ENCODE results near the gene HDAC4. TPM values are rescaled to one million over a fixed set of nuclear protein-coding genes. Genes with fewer than 3 reads are reported as not detected.

Gene HDAC4
- total RNA-seq, 1 experiment from 2014 or later: 32.0 TPM

- Histone ChIP-seq H2AFZ (ENCODE audit: low read length) (no peak overlapping the region), H3K4me1 (ENCODE audit: insufficient read depth, low read length) (no peaks in the 10 kb centered on the region), H2BK15ac (ENCODE audit: low read depth, low read length) (no peak overlapping the region), H3K56ac (ENCODE audit: insufficient read length, low read depth, low read length) (no peak overlapping the region), H3K9ac (ENCODE audit: extremely low read depth, insufficient read length, low read length) (no peak overlapping the region), H3K23ac (ENCODE audit: insufficient read length, low read depth, low read length) (no peak overlapping the region), H3K79me2 (ENCODE audit: insufficient read depth, low read length) (no peaks in the 10 kb centered on the region), H3K18ac (ENCODE audit: insufficient read length, low read depth, low read length) (no peak overlapping the region), H4K91ac (ENCODE audit: insufficient read length, low read depth, low read length) (no peak overlapping the region), H3T11ph (ENCODE audit: low read length) (no peak overlapping the region), H3K27ac (ENCODE audit: insufficient read length, low read depth, low read length) (no peak overlapping the region), H3K4ac (ENCODE audit: low read depth, low read length) (no peak overlapping the region), H2BK20ac (ENCODE audit: low read depth, low read length, poor library complexity, severe bottlenecking) (no peak overlapping the region), H3K23me2 (ENCODE audit: insufficient read length, low read depth, low read length, poor library complexity, severe bottlenecking) (no peaks in the 10 kb centered on the region), H2BK120ac (ENCODE audit: low read depth, low read length, poor library complexity, severe bottlenecking) (no peak overlapping the region), H3K14ac (ENCODE audit: insufficient read depth, low read length) (no peak overlapping the region; the same call in 1 of the 2 replicates), H4K20me1 (ENCODE audit: control insufficient read depth, insufficient read depth, insufficient read length) (no peaks in the 10 kb centered on the region), H4K5ac (ENCODE audit: insufficient read length, low read depth, low read length) (no peak overlapping the region), H3K79me1 (ENCODE audit: insufficient read depth, low read depth, low read length, poor library complexity, severe bottlenecking) (no peaks in the 10 kb centered on the region), H4K8ac (replicated peaks; ENCODE audit: insufficient read length, low read depth, low read length) (no peak overlapping the region), H2AK5ac (ENCODE audit: insufficient read length, low read length) (no peak overlapping the region), H3K4me2 (ENCODE audit: insufficient read depth, insufficient read length, low read length) (no peak overlapping the region), H3K9me3 (ENCODE audit: control insufficient read depth, low read depth, low read length) (no peaks in the 10 kb centered on the region), H2BK12ac (ENCODE audit: insufficient read length, low read depth, low read length) (no peak overlapping the region), H2BK5ac (ENCODE audit: insufficient read length, low read length) (no peak overlapping the region), H3K27me3 (ENCODE audit: insufficient read depth, low read length) (no peaks in the 10 kb centered on the region)
- Mint-ChIP-seq H3K36me3 (ENCODE audit: insufficient read depth in 1 of 3, low read depth in 3 of 3) (peaks cover 4 to 16% (median 12%) of the 10 kb centered on the region in 3 experiments; a peak in 4 of 7 replicates), H3K4me3 (no peak overlapping the region), H3K27me3 (ENCODE audit: low read depth) (no peaks in the 10 kb centered on the region), H3K27ac (peak overlapping the region in 2 of 3 experiments; percentile 78 to 79; a peak in 5 of 7 replicates), H3K4me1 (peaks cover 21 to 33% of the 10 kb centered on the region in 2 experiments), H3K9me3 (no peaks in the 10 kb centered on the region)
- no peak for TF ChIP-seq CTCF (conservative IDR thresholded peaks at IDR 0.05)
- DNase-seq: peak; percentile 29
- no CpG with 5 or more reads among the region's 14 CpGs for WGBS (ENCODE audit: extremely low coverage, insufficient read length, low lambda C conversion rate)
Measured at GRCh38 chr2:239324456-239324855, 76.4 kb downstream of the HDAC4 start.
